PFSK-1 (cell line): ENCODE measurements around the gene UBE2B.

Experiments used
- FOXP2 ChIP-seq: optimal IDR thresholded peaks from 2 replicates; pipeline ENCODE3; 2011; ENCODE audit warnings: borderline replicate concordance, control low read depth, inconsistent platforms; ENCODE audit not compliant: insufficient read depth; ENCODE audit errors: extremely low read length, extremely low read depth
- POLR2AphosphoS5 ChIP-seq: IDR thresholded peaks from 2 replicates; pipeline ENCODE4 v1.6.1; 2012; ENCODE audit warnings: low read depth, mild to moderate bottlenecking, control low read depth, low read length, moderate library complexity
- SIN3A ChIP-seq: IDR thresholded peaks from 2 replicates; pipeline ENCODE4 v1.6.1; 2012; ENCODE audit warnings: mild to moderate bottlenecking, low read length, moderate library complexity, borderline replicate concordance; ENCODE audit not compliant: insufficient read depth
- TAF1 ChIP-seq: IDR thresholded peaks from 2 replicates; pipeline ENCODE4 v1.6.1; 2012; ENCODE audit warnings: low read length, control low read depth, borderline replicate concordance; ENCODE audit not compliant: insufficient read depth
- TF ChIP-seq, protein P1 (sequence below), 2 experiments: IDR thresholded peaks; 2 replicates each; pipeline versions ENCODE4 v1.6.1 to v1.8.0; 2011 to 2012; ENCODE audit warnings: low read depth in 2 of 2, low read length in 2 of 2, control low read depth in 1 of 2, inconsistent platforms in 1 of 2, mild to moderate bottlenecking in 1 of 2, moderate library complexity in 1 of 2; ENCODE audit not compliant: insufficient read depth in 1 of 2

Gene UBE2B

GRCh38 chr5:134420343-134420742 lies 49.0 kb downstream of the UBE2B start:
- TF ChIP-seq FOXP2 (no peak), SIN3A (no peak), TAF1 (no peak)
- TF ChIP-seq, protein P1, sequence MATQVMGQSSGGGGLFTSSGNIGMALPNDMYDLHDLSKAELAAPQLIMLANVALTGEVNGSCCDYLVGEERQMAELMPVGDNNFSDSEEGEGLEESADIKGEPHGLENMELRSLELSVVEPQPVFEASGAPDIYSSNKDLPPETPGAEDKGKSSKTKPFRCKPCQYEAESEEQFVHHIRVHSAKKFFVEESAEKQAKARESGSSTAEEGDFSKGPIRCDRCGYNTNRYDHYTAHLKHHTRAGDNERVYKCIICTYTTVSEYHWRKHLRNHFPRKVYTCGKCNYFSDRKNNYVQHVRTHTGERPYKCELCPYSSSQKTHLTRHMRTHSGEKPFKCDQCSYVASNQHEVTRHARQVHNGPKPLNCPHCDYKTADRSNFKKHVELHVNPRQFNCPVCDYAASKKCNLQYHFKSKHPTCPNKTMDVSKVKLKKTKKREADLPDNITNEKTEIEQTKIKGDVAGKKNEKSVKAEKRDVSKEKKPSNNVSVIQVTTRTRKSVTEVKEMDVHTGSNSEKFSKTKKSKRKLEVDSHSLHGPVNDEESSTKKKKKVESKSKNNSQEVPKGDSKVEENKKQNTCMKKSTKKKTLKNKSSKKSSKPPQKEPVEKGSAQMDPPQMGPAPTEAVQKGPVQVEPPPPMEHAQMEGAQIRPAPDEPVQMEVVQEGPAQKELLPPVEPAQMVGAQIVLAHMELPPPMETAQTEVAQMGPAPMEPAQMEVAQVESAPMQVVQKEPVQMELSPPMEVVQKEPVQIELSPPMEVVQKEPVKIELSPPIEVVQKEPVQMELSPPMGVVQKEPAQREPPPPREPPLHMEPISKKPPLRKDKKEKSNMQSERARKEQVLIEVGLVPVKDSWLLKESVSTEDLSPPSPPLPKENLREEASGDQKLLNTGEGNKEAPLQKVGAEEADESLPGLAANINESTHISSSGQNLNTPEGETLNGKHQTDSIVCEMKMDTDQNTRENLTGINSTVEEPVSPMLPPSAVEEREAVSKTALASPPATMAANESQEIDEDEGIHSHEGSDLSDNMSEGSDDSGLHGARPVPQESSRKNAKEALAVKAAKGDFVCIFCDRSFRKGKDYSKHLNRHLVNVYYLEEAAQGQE (IDR thresholded peaks at IDR 0.05; ENCODE audit: insufficient read depth in 1 of 2, low read depth in 2 of 2, low read length in 2 of 2), result no peak

DNA sequence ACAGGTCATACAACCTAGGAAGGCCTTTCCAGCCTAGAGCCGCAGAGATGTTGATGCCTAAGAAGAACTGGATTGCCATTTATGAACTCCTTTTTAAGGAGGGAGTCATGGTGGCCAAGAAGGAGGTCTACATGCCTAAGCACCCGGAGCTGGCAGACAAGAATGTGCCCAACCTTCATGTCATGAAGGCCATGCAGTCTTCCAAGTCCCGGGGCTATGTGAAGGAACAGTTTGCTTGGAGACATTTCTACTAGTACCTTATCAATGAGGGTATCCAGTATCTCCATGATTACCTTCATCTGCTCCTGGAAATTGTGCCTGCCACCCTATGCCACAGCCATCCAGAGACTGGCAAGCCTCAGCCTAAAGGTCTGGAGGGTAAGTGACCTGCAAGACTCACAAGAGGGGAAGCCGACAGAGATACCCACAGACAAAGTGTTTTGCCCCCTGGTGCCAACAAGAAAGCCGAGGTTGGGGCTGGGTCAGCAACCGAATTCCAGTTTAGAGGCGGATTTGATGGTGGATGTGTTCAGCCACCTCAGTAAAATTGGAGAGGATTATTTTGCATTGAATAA lies 51.5 kb downstream of the UBE2B start:
- TF ChIP-seq TAF1 (no peak), SIN3A (no peak), FOXP2 (no peak), POLR2AphosphoS5 (no peak)
- TF ChIP-seq, protein P1 (IDR thresholded peaks at IDR 0.05; ENCODE audit: insufficient read depth in 1 of 2, low read depth in 2 of 2, low read length in 2 of 2), result no peak

DNA sequence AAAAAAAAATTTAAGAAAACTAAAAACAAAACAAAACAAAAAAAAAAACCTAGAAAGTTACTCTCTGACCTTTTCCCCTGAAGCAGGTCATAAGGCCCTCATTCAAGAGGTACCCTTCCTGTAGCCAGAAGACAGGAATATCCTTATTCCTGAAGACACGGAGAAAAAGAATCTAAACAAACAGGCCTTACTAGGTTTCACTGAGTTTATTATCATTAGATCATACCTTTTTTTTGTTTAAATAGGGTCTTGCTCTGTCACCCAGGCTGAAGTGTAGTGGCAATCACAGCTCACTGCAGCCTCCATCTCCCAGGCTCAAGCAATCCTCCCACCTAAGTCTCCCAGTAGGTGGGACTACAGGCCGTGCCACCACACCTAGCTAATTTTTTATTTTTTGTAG lies 52.0 kb downstream of the UBE2B start:
- TF ChIP-seq FOXP2 (no peak), TAF1 (no peak), POLR2AphosphoS5 (no peak), SIN3A (no peak)
- TF ChIP-seq, protein P1 (IDR thresholded peaks at IDR 0.05; ENCODE audit: insufficient read depth in 1 of 2, low read depth in 2 of 2, low read length in 2 of 2), result no peak

- TF ChIP-seq, protein P1 (IDR thresholded peaks at IDR 0.05; ENCODE audit: insufficient read depth in 1 of 2, low read depth in 2 of 2, low read length in 2 of 2), result no peak
- TF ChIP-seq SIN3A (no peak), TAF1 (no peak), FOXP2 (no peak), POLR2AphosphoS5 (no peak)
These were observed 55.0 kb downstream of the UBE2B start for GRCh38 chr5:134426361-134426760.
